Subcutaneous adipose tissue (tissue), 4 donors: ENCODE data around the gene ABHD16A. TPM values are rescaled to one million over a fixed set of nuclear protein-coding genes. Genes with fewer than 3 reads are reported as not detected.

Experiments
- CTCF ChIP-seq: fragments of 450-650 bp; IDR thresholded peaks from one replicate; pipeline ENCODE4 v1.5.1; 2016; ENCODE audit warnings: low read depth, mild to moderate bottlenecking, control low read depth, antibody characterized with exemption, moderate library complexity
- total RNA-seq, 4 donors: library from RNA; depleted of rRNA; stranded (reverse); fragments of >200 nt; gene quantifications; one replicate each; pipeline ENCODE4 v1.1.0, GENCODE V29; 2016

Gene ABHD16A
- total RNA-seq, 4 donors from 2014 or later = 29.2 to 45.1 (median 35.6) TPM

- no peak for TF ChIP-seq CTCF
These were observed 37.4 kb downstream of the ABHD16A start, which contains the start of gene CSNK2B for GRCh38 chr6:31665501-31666336. CSNK2B (plus strand) TSS chr6:31666080; CDS start chr6:31666832, 752 bp downstream.

GRCh38 chr6:31664790-31665500 is 38.2 kb downstream of the ABHD16A start, which contains the start of gene GPANK1:
GPANK1 (minus strand) TSS chr6:31664997; CDS start chr6:31664478, 519 bp downstream.
- no peak for TF ChIP-seq CTCF

GRCh38 chr6:31663961-31664789 is 38.9 kb downstream of the ABHD16A start:
- no peak for TF ChIP-seq CTCF

- no peak for TF ChIP-seq CTCF
These were observed 39.8 kb downstream of the ABHD16A start for GRCh38 chr6:31663126-31663960.

- TF ChIP-seq CTCF = no peak
These were observed 40.9 kb downstream of the ABHD16A start for GRCh38 chr6:31662124-31662723.
